RPMI8226 (cell line): ENCODE measurements around the gene TNRC6A.
"Not testable (repeated sequence)": the region's sequence is repeated elsewhere in the genome, so short reads cannot be mapped to it uniquely, and the experiment has no call there.

Source experiments
- DNase-seq: peaks from one replicate; pipeline ENCODE4 v3.0.0-alpha.2; 2015

The TNRC6A gene

DNA sequence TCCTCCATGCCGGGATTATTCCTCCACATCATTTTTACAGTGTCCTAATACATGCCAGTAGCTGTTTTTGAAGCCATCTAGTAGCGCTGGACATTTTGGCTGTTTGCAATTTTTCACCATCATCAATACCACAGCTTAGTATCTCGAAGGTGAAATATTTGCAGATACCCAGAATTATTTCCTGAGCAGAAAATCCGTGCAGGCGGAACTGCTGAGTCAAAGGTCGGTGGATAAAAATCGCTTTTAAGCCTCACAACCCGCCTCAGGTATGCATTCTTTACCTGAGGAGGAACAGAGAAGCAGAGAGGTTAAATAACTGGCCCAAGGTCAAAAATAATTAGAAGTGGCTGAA, 584 bp upstream of the TNRC6A start:
- no peak for DNase-seq

DNA sequence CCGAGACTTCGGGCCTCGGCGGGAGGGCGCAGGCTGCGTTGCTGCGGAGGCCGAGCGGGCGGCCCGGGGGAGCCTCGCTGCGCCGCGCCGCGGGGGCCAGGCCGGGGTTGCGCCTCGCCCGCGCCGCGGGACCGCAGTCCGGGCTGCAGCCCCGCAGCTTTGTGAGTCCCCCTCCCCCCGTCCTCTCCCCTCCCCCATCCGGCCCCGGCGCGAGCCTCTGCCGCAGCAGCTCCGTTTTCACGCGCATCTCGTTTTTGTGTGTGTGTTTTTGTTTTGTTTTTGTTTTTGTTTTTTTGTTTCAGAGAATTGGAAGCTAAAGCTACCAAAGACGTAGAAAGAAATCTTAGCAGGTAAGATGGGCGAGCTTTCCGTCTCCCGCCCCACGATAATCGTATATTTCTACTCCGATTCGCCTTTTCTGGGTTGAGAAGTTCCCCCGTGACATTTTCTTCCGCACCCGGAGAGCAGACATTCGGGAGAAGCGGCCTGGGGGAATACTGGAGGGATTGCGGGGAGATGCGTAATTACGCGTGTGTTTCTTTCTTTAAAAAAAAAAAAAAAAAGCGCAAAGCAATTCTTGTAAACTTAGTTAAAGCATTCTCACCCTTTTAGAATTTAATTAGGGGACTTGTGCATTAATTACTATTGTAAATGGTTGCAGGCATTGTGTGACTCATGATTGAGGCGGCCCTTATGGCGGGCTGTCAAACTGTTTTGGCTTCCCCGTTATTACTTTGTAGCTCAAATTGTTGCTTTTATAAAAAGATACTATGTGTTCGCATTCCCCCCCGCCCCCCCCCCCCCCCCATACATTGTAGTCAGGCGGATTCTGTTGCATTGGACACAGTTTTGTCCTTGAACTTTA, 732 bp downstream of the TNRC6A start:
- DNase-seq: peak; percentile 47

DNA sequence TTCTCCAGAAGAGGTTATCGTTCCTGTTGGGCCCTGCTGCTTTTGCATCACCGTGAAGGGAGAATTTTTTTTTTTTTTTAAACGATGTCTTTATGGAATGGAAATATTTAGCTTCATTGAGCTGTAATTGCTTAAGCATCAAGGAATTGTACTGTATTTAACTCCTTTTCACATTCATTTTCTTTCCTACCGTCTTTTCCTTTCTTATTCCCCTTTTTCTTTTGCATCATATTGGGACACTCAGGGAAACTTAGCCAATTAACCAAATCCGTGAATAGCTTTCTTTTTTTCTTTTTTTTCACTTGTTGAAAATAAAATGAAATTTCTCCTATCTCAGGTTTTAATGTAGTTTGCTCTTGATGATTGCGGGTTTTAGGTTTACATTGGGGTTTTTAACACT, 1.5 kb downstream of the TNRC6A start:
- no peak for DNase-seq

DNA sequence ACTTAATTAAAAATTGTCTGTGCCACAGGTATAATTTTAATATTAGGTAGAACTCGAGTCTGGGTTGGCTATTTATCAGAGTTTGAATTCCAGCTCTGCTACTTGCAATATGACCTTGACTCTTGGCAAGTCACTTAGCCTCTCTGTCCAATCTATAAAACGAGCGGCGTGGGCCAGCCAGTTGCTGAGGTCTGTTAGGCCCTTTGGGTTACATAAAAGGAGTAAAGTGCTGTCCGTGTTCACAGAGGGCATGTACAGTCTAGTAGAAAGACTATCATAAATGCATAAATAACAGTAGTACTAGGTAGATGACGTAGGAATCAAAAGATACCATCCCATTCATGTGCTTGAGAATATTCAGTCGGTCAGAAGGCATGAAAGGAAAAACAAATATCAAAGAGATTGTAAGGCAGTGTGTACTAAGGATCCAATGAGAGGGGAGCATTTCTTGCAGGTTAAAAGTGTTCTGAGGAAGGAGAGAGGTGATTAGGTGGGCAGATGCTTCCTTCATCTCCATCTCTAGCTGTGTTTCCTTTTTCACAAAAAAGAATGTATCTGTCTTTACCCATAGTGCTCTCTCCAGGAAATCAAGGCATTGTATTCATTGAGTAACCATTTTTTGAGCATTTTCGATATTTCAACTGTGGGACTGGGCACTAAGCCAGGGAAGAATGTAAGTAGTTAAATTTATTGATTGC, 2.4 kb downstream of the TNRC6A start:
- no peak for DNase-seq

DNA sequence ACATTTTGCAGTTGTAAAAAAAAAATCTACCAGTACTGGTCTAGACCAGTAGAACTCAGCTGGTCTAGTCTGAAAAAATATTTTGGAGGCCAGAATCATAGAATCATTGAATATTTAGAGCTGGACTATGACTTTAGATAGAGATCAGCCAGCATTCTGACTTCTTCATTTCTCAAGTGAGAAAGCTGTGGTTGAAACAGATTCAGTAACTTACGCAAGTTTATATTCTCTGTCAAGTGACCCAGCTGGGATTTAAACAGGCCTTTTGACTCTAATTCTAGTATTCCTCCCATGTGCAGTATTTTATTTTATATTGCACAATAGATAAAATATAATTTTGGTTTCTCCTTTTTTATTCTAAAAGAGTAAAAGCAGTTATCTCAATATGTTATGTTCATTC, 4.9 kb downstream of the TNRC6A start:
- DNase-seq: no peak

DNA sequence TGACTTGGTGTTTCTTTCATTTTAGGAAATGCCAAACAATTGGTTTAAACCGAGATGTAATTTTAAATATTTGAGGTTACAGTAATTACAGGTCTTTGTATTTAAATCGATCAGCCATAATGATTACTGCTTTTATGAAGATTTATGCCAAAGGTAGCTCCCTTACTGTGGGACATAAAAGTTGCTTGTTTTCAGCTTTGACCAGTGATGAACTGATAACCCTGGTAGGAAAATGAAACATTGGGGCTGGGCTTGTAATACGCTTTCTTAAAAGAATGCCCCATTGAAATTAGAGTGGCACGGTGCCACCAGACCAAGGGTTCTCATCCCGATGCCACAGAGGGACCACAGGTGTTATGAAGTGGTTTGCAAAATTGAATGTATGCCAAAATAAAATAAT, 7.3 kb downstream of the TNRC6A start:
- DNase-seq: no peak

DNA sequence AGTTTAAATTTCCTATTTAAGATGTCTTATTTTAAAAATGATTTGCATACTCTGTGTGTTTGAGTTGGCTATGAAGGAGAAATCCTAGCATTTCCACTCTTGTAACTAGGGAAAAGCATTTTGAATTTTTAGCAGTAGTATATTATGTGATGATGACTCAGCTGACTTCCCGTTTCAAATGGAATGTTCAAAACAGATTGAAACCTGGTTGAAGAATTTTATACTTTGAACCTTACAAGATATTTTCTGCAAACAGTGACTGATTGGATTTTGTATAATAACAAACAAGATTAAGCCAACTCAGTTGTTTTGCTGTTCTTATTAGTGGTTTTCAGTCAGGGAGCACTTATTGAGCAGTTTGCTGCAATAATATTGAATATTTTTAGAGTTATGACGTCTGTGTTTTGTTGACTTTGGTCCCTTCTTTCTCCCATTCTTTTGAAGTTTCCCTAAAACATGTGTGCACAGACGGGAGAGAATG, 8.0 kb downstream of the TNRC6A start:
- DNase-seq: no peak

DNA sequence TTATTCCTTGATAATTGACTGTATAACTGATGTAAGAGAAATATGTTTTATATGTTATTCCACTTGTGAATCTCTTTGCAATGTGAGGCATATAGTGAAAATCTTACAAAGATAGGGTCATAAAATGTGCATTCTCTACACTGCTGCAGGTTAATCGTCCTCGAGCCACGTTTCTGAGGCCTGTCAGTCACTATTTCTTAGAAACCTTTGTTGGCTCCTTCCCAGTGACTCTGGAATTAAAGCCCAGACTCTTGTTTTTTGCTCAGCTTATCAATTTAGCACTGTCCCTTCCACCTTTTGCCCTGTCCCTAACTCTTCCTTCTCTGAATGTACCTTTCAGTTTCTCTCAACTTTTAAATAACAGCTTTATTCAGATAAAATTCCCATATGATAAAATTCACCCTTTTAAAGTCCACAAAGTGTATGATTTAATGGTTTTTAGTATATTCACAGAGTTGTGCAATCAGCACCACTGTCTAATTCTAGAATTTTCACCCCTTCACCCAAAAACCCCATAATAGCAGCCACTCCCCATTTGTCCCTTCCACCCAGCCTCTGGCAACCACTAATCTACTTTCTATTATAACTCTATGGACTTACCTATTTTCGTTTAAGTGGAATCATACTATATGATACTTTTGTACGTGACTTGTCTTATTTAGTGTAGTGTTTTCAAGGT, 8.6 kb downstream of the TNRC6A start:
- no peak for DNase-seq

DNA sequence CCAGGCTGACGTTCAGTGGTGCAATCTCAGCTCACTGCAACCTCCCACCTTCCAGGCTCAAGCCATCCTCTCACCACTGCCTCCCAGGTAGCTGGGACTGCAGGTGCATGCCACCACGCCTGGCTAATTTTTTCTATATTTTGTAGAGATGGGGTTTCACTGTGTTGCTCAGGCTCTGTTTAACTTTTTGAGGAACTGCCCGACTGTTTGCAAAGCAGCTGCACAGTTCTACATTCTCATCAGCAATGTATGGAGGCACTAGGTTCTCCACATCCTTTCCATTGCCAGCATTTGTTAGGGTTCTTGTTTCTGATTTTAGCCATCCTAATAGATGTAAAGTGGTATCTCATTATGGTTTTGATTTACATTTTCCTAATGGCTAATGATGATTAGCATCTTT, 9.4 kb downstream of the TNRC6A start:
- no peak for DNase-seq

DNA sequence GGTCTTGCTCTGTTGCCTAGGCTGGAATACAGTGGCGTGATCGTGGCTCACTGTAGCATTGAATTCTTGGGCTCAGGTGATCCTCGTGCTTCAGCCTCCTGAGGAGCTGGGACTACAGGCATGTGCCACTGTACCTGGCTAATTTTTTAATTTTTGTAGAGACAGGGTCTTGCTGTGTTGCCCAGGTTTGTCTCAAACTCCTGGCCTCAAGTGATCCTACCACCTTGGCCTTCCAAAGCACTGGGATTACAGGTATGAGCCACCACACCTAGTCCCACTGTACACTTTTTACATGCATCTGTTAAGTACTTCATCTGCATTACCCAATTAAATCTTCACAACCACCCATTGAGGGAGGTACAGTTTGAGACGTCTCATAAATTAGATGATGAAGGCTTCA, 12.4 kb downstream of the TNRC6A start:
- no peak for DNase-seq

DNA sequence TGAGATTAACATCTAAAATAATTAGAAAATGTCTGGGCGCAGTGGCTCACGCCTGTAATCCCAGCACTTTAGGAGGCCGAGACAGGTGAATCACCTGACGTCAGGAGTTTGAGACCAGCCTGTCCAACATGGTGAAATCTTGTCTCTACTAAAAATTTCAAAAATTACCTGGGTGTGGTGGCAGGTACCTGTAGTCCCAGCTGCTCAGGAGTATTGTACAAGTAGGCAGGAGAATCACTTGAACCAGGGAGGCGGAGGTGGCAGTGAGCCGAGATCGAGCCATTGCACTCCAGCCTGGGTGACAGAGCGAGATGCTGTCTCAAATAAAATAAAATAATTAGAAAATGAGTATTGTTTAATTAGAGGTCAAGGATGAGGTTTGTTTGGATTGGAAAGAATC, 13.2 kb downstream of the TNRC6A start:
- DNase-seq: not testable (repeated sequence)

DNA sequence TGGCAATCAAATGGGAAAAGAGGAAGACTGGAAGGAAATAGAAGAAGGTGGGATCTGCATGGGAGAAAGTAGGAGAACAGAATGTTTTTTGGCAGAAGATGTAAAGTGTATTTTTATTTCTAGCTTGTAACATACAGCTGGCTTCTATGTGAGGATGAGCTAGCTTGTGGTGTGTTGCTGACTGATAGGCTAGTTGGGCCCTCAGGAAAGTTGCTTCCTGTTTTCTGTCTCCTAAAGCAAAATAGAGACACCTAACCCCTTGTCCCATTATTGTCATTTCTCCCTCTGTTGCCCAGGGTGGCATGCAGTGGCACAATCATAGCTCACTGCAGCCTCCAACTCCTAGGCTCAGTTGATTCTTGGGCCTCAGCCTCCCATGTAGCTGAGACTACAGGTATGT, 15.9 kb downstream of the TNRC6A start:
- DNase-seq: no peak

DNA sequence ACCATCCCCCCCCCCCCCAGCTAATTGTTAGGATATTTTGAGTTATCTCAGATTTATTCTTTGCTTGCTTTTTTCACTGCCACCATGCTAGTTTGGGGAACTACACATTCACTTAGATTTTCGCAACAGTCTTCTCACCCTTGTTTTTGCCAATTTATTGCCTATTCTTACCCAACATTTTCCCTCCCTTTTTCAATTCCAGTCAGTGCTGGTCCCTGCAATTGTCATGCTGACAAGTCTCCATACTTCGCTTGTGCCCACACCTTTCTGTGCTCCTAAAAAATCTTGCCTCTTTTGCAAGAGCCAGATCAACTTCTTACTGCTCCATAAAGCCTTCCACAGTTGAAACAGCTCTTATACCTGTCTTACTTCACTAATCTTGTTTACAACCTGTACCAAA, 16.3 kb downstream of the TNRC6A start:
- no peak for DNase-seq

DNA sequence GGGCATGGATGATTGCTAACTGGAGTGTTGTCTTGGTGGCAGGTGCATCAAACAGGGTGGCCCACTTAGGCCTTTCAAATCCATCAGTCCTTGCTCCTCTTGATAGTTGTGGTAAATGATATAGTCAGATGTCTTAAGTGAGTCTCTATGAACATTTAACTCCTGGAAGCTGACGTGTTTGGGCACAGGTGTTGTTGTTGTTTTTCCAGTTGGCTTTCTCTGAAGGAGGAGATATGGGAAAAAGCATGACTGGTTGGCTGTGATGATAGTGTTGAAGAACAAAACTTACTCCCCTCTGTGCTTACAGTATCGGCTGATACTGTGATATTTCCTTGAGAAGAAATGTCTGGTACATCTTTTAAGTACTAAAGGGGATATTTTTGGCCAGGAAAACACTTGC, 18.0 kb downstream of the TNRC6A start:
- DNase-seq: no peak

DNA sequence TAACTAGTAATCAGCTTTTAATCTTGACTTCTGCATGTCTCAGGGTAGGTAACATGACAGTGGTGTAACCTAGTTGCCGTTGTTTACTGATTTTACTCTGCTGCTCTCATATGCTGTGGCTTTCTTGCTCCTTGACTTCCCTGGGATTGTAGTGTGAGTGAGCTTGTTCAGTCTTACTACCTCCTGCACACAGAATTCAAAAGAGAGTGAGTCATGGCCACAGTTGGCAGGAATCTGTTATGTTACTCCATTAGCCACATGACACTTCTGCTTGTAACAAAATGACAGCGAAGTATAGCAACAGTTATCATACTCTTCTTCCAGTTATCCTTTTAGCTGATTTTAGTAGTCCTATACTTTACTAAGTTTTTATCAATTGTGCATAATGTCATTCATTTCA, 18.8 kb downstream of the TNRC6A start:
- DNase-seq: no peak

DNA sequence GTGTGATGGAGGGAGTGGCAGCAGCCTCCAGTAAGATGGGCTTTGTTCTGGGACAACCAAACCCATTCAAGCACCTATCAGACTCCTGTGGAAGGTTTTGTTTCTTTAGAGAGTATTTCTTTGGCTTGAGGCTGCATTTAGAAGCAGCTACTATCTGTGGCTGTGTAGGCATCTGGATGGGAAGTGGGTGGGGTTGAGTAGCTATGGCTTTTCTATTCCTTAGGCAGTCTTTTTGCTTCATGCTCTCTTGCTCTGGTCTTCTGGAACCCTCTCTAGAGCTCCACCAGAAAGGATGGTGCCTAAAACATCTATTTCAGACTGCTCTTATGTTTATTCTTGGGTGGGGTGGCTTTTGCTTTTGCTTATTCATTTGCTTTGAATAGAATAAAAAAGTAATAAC, 19.9 kb downstream of the TNRC6A start:
- DNase-seq: no peak

DNA sequence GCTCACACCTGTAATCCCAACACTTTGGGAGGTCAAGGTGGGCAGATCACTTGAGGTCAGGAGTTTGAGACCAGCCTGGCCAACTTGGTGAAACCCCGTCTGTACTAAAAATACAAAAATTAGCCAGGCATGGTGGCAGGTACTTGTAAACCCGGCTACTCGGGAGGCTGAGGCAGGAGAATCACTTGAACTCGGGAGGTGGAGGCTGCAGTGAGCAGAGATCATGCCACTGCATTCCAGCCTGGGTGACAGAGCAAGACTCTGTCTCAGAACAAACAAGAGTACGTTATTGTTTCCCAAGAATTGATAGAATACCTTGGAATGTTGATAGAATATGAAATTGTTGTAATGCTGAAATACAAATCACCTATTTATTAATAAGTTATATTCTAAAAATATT, 20.4 kb downstream of the TNRC6A start:
- not testable (repeated sequence) for DNase-seq

DNA sequence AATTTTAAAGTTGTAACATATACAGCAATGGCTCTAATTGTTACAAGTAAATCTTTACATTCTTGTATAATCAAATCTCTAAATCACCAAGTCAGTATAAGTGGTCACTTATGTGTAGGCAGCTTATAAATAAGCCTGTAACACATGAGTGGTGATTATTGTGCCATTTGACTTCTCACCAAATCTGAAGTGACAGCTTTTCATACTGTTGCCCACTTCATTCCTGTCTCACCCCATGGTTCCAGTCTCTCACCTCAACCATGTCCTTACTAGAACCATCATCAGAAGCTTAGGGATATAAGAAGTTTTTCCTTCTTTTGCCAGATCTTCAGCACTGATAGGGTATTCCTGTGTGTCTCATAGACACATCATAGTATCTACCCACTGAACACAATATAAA, 23.5 kb downstream of the TNRC6A start:
- DNase-seq: no peak

DNA sequence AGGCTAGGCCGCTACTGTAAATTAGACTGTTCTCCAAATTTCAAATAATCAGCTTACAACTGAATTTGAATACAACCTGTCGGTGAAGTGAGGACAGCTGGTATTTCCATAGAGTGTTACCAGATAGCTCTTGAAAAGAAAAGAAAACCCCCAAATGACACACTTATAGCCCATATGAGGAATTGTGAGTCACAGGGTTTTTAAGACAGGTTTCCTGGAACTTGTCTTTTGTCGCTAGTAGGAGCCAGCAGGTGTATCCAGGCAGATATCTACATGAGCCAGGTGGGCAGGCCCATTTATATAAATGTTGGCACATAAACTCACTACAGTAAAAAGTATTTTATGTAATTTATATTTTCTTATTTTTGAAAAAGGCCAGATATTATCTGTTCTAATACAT, 24.0 kb downstream of the TNRC6A start:
- no peak for DNase-seq

DNA sequence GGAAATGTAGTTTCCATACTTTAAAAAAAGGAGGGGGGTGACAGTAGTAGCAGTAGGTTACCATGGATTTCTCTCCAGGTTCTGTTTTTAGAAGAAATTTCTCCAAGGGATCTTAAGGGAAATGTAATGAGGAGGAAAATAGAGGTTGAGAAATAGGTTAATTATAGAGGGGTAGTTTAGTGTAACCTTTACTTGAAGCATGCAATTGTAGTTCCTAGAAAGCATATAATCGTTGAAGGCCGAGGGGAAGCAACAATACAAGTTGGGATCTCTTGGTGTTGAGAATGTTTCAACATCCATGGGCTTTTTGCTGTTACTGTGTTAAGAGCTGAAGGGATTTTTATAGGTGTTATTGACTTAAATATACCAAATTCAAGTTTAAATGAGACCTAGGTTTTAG, 25.1 kb downstream of the TNRC6A start:
- no peak for DNase-seq

DNA sequence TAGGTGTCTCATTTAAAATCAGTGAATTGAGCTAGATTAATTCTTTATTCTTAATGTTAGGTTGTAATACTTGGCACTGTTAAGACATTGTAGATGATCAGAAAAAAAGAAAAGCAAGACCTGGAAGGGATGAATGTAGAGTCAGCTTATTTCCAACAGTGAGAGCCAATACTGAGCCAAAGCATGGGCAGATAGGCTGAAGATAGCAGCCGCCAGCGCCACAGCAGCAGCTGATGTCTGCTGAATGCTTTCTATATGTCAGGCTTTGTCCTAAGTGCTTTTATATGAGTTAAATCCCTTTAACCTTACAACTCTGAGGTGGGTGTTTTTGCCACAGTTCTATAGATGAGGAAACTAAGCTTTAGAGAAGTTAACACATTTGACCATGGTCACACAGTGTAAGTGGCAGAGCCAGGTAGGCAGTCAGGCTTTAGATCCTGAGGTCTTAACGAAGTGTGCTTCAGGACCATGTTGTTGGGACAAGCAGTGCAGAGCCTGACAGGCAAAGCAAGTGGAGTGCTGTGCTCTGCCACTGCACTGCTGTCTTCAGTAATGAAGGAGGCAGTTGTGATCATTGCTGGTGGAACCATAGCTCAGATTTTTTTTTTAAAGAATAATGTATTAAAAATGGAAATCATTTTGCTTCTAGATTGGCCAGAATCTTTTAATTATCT, 25.9 kb downstream of the TNRC6A start:
- no peak for DNase-seq

DNA sequence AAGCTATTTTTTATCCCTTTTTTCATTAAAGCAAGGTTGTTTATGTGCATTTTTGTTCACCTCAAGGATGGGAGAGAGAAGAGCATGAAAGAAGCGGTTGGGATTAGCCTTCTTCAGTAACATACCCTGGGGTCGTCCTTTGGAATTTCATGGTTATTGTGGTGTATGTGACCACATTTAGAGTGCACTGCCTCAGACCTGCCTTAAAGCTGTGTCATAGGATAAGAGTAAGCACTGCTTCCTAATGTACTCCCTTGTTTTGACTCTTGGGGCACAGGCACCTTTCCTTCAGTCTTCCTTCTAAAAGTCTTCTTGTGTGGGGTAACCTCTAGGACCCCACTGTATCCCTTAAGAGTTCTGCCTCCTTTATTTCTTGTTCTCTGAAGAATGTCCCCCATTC, 28.9 kb downstream of the TNRC6A start:
- DNase-seq: no peak

DNA sequence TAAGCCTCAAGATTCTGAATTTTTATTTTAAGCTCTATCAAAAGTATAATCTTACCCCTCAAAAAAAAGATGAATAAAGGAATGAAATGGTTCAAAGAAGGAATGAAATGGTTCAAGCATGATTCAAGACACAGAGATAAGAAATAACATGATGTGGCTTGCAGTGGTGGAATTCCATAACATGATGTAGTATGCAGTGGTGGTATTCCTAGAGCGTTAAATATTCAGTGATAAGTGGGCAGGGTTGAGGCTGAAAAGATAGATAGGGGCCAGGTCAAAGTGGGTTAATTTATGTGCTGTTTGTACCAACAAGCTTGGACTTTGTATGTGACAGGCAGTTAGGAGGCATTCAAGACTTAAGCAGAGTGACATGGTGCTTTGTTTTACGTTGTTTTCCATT, 29.6 kb downstream of the TNRC6A start:
- DNase-seq: no peak
